HG03442 (cell line): ENCODE results near the gene COL15A1.

Experiments used
- ATAC-seq: cut with Tn5 transposase; IDR thresholded peaks from one replicate; pipeline ENCODE4 v1.9.1; 2021; ENCODE audit warnings: mild to moderate bottlenecking, moderate library complexity; ENCODE audit not compliant: unreplicated experiment

The COL15A1 gene

GRCh38 chr9:99030610-99031109, 87.0 kb downstream of the COL15A1 start:
- no peak for ATAC-seq

GRCh38 chr9:99031319-99031718, 87.6 kb downstream of the COL15A1 start:
- ATAC-seq, result no peak

DNA sequence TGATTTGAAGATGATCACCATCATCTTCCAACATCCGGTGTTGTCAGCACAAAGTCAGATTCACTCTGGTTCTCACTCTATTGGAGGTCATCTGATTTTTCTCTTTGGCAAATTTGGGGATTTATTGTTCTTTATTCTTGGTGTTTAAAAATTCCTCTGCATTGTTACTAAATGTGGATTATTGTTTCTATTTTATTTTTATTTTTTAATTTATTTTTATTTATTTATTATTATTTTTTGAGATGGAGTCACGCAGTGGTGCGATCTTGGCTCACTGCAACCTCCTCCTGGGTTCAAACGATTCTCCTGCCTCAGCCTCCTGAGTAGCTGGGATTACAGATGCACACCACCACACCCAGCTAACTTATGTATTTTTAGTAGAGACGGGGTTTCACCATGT, 88.3 kb downstream of the COL15A1 start:
- no peak for ATAC-seq

DNA sequence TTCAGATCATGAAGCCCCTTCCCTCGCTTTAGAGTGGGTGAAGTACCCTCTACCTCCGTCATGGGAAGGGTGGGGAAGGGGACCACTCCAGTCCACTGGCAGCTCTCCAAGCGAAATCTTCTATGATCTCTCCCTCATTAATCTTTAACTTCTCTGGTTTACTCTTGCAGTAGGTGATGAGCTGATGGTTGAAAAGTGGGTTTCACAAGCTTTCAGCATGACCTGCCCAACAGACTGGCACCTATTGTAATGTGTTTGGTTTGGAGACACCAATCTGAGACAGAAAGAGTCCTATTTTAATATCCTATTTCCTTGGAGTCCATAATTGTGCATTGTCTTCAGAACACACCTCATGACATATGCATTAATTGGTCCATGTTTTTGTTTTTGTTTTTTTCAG, 90.4 kb downstream of the COL15A1 start:
- no peak for ATAC-seq

DNA sequence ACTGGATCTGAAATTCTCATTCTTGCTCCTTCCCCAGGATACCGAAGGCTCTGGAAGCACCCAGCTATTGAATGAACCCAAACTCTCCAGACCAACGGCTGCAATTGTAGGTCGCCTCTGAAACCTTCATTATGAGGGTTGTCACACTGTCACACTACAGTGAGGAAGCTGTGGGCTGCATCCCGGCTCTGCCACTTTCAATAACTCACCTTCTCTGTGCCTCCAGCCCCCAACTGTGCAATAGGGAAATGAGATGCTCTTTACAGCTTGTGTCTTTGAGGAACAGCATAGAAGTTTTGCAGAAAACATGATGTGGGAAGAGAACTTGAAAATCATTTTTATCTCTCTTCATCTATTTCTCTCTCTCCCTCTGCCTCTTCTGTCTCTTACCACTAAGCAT, 91.6 kb downstream of the COL15A1 start:
- ATAC-seq, result no peak

GRCh38 chr9:99037769-99038483, 94.2 kb downstream of the COL15A1 start:
- ATAC-seq, result no peak

DNA sequence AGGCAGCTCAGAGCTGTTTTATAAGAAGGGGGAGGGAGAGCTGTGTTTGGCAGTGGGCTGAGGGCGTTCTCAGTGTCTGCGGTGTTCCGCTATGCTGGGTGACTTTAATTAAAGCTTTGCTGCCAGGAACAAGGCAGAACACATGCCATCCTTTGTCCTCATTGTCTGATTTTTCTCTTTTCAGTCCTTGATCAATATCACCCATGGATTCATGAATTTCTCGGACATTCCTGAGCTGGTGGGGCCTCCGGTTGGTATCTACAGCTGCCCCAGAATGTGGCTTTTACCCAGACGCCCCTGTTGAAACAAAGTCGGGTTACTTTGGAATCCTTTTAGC, 94.7 kb downstream of the COL15A1 start:
- ATAC-seq, result no peak

GRCh38 chr9:99039505-99040182, 95.9 kb downstream of the COL15A1 start:
- no peak for ATAC-seq

- ATAC-seq, result no peak
Observed at GRCh38 chr9:99040251-99040900, 96.7 kb downstream of the COL15A1 start.

- no peak for ATAC-seq
Observed at GRCh38 chr9:99040911-99041582, 97.3 kb downstream of the COL15A1 start.

- ATAC-seq, result no peak
Observed at GRCh38 chr9:99041618-99042017, 97.9 kb downstream of the COL15A1 start.

GRCh38 chr9:99042620-99043019, 98.9 kb downstream of the COL15A1 start:
- no peak for ATAC-seq

DNA sequence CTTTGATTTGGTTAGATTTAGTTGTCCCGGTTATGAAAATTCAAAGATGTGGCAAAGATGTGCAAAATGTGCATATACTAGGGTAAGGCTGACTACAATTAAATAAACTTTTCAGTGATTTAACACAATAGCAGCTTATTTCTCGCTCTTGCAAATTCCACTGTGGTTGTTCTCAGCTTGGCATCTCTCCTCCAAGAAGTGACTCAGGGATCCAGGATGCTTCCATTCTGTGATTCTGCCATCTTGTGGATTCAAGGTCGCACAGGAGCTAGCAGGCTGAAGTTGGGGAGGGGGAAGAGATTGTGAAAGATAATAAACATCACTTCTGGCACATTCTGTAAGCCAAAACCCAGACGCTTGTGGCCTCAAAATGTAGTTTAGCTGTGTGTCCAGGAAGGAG, 101.1 kb downstream of the COL15A1 start:
- ATAC-seq, result no peak

- no peak for ATAC-seq
Observed at GRCh38 chr9:99046068-99046467, 102.4 kb downstream of the COL15A1 start.

DNA sequence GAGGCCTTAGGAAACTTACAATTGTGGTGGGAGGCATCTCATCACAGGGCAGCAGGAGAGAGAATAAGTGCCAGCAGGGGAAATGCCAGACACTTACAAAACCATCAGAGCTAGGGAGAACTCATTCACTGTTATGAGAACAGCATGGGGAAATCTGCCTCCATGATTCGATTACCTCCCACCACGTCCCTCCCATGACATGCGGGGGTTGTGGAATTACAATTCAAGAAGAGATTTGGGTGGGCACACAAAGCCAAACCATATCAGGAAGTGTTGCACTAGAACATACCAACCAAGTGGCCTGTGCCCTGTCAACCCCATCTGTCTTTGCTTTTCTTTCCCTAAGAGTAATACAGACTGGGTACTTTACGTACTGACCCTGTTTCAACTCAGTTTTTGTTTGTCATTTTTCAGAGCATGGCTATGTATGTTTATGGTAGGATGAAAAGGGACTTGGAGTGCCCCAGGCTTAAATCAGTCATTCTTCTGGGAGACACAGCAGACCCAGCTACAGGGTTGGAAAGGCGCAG, 102.9 kb downstream of the COL15A1 start:
- ATAC-seq, result no peak

DNA sequence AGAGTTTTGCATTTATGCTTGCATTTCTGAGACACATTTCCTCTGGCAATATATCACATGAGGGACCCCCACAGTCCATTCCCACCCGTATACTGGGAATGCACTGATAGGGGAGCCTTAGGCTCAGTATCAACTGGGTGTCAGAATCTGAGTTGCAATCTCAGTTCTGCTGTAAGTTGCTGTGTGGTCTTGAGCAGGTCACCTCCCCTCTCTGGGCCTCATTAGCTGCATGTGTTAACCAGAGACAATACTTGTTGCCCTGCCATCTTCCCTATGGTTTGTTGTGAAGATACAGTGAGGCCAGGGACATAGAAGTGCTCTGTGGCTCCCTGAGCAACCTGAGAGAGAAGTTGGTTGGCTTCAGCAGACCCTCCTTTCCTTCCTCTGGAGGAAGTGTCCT, 105.5 kb downstream of the COL15A1 start:
- no peak for ATAC-seq

GRCh38 chr9:99049641-99050040, 105.9 kb downstream of the COL15A1 start:
- no peak for ATAC-seq

DNA sequence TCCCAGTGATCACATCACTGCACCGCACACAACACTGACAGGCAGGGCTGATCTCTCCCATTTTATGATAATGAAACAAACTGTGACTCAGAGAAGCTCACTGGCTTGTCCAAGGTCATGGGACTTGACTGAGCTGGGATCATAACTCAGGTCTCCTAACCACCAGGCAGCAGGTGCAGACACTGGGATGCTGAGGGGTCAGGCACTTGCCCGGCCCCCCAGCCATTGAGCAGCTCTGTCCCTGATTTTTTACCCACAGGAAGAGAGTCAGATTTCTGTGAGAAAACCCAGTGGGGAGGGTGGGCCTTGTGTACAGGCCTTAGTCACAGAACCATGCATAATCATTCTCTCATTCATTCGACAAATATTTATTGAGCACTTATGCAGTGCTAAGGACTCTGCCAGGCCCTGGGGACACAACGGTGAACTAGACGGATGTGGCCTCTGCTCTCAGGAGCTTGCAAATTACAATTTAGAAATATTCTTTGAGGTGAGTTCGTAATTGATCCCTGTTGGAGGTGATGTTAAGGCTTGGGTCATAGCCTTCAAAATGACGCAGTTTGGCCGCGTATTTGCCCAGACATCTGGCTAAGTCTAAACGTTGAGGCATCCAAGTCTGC, 106.7 kb downstream of the COL15A1 start:
- ATAC-seq, result no peak

GRCh38 chr9:99050924-99051323, 107.2 kb downstream of the COL15A1 start:
- no peak for ATAC-seq

DNA sequence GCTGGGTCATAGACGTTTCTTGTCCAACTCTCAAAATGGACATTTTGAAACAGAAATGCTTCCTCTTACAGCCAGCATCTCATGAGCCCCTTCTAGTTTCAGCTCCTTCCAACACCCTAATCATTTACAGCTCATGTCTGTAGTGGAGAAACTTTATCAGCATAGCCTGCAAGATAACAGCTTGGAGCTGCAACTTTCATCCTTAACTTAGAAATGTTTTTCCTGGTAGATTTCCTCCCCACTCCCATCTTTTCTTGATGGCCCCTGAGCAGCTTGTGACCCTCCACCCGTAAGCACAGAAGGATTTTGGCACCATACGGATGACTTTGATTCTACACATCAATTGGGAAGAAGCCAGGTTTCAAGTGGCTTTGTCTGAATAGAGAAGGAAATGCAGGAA, 107.7 kb downstream of the COL15A1 start:
- no peak for ATAC-seq

DNA sequence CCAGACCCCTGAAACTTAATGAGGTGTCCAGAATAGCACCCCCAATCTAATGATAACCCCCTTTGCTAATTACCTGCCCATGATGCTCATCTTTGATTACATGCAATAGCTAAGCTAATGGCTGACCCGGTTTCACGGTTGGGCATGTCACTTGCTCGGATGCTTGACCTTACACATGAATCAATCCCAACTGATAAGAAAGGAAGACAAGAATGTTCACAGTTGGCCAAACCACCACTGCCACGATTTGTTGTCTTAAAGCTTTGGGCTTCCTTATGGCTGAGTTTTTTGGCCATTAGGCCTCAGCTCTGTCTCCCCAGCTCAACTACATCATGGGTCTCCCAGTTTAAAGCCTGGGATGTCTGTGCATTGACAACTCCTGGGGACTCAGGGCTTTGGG, 108.1 kb downstream of the COL15A1 start:
- no peak for ATAC-seq
